OCI-LY3 (cell line): ENCODE data around the gene BICD1.

Experiments used
- H2AFZ ChIP-seq: fragments of 200-600, 300-600 bp; shearing (Covaris generic); 2 replicates; pipeline ENCODE4 v1.6.0; 2014; ENCODE audit warnings: antibody characterized with exemption, low read depth, low read length
- H3K27ac ChIP-seq: fragments of 200-600, 300-600 bp; sonication (generic); 2 replicates; pipeline ENCODE4 v1.5.1; 2014; ENCODE audit warnings: mild to moderate bottlenecking, low read length, moderate library complexity, mixed read lengths
- H3K27me3 ChIP-seq: fragments of 200-600, 300-600 bp; sonication (generic); 2 replicates; pipeline ENCODE4 v1.6.1; 2014; ENCODE audit warnings: low read depth, low read length, mixed read lengths
- H3K36me3 ChIP-seq: fragments of 200-600, 300-600 bp; sonication (generic); replicated peaks from 2 replicates; pipeline ENCODE3; 2014; ENCODE audit warnings: low read depth, low read length, mixed read lengths
- H3K4me1 ChIP-seq: fragments of 300-600, 200-600 bp; sonication (generic); 2 replicates; pipeline ENCODE4 v1.6.1; 2014; ENCODE audit warnings: low read length, mixed read lengths
- H3K4me2 ChIP-seq: fragments of 200-600, 300-600 bp; sonication (generic); 2 replicates; pipeline ENCODE4 v1.6.1; 2014; ENCODE audit warnings: low read length, mixed read lengths
- H3K4me3 ChIP-seq: fragments of 300-600, 200-600 bp; sonication (generic); 2 replicates; pipeline ENCODE4 v1.5.1; 2014; ENCODE audit warnings: antibody characterized with exemption, mild to moderate bottlenecking, low read length, moderate library complexity
- H3K79me2 ChIP-seq: fragments of 300-600, 200-600 bp; shearing (Covaris generic); 2 replicates; pipeline ENCODE4 v1.6.1; 2014; ENCODE audit warnings: mild to moderate bottlenecking, low read length, mixed read lengths
- H3K9ac ChIP-seq: fragments of 300-600, 200-600 bp; shearing (Covaris generic); 2 replicates; pipeline ENCODE4 v1.6.0; 2014; ENCODE audit warnings: mild to moderate bottlenecking, low read length, moderate library complexity
- H3K9me3 ChIP-seq: fragments of 200-600, 300-600 bp; shearing (Covaris generic); 2 replicates; pipeline ENCODE4 v1.6.1; 2014; ENCODE audit warnings: low read length, mixed read lengths; ENCODE audit not compliant: insufficient read depth
- H4K20me1 ChIP-seq: fragments of 200-600, 300-600 bp; sonication (generic); 2 replicates; pipeline ENCODE4 v1.6.1; 2016; ENCODE audit warnings: low read length, mixed read lengths; ENCODE audit not compliant: insufficient read depth
- EZH2phosphoT487 ChIP-seq: fragments of 200-600 bp; shearing (Covaris generic); IDR thresholded peaks from 2 replicates; pipeline ENCODE4 v1.6.1; 2018; ENCODE audit warnings: antibody characterized with exemption, mixed run types, low read depth
- TF ChIP-seq, protein P1 (sequence below): fragments of 200-600, 300-600 bp; sonication (generic); IDR thresholded peaks from 2 replicates; pipeline ENCODE4 v1.5.1; 2014; ENCODE audit warnings: antibody characterized with exemption, low read length, low read depth

BICD1 gene

DNA sequence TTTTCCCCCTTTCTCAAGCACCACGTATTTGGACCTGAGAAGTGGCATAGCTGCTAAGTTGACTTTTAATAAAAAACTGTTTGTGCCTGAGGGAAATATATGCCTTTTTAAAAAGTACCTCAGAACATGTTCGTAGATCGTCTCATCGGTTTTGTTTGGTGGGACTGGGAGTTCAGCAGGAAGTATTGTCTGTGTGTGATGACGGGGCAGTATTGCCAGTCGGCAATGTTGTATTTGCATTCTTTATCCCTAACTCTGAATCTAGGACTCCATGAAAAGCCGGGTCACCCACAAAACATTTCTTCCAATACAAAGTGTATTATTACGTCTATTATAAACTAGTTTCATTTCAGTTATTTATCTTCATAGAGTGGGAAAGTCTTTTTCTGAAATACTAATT lies 273.0 kb downstream of the BICD1 start:
- no peaks in the 10 kb centered on the region for H3K36me3 ChIP-seq
- H3K4me3 ChIP-seq = peak overlapping the region; percentile 50
- peak overlapping the region; percentile 22; the same call in 1 of the 2 replicates for H2AFZ ChIP-seq
- TF ChIP-seq, protein P1, sequence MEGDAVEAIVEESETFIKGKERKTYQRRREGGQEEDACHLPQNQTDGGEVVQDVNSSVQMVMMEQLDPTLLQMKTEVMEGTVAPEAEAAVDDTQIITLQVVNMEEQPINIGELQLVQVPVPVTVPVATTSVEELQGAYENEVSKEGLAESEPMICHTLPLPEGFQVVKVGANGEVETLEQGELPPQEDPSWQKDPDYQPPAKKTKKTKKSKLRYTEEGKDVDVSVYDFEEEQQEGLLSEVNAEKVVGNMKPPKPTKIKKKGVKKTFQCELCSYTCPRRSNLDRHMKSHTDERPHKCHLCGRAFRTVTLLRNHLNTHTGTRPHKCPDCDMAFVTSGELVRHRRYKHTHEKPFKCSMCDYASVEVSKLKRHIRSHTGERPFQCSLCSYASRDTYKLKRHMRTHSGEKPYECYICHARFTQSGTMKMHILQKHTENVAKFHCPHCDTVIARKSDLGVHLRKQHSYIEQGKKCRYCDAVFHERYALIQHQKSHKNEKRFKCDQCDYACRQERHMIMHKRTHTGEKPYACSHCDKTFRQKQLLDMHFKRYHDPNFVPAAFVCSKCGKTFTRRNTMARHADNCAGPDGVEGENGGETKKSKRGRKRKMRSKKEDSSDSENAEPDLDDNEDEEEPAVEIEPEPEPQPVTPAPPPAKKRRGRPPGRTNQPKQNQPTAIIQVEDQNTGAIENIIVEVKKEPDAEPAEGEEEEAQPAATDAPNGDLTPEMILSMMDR = no peak
- TF ChIP-seq EZH2phosphoT487 = no peak
- no peaks in the 10 kb centered on the region for H4K20me1 ChIP-seq
- H3K27ac ChIP-seq = no peak overlapping the region
- H3K9ac ChIP-seq = no peak overlapping the region
- peak overlapping the region; percentile 39 for H3K4me2 ChIP-seq
- no peaks in the 10 kb centered on the region for H3K4me1 ChIP-seq
- H3K79me2 ChIP-seq = no peaks in the 10 kb centered on the region
- H3K27me3 ChIP-seq = no peaks in the 10 kb centered on the region
- no peaks in the 10 kb centered on the region for H3K9me3 ChIP-seq

DNA sequence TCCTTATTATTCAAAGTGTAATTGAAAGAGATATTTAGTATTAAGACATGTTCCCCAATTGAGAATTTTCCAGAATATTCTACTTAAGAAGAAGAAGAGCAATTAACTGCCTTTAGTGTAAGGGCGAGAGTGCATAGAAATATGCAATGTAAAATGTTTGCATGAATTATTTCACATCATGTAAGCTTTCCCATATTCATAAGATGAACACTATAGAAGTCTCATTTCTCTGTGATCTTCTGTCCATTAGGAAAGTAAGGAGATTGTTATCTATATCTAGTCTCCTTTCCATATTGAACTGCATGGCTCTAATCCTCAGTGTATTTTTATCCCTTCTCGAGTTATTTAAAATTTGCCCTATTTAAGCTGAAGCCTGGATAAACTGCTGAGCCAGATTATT lies 275.6 kb downstream of the BICD1 start:
- no peak overlapping the region for H3K4me3 ChIP-seq
- H3K27ac ChIP-seq = no peak overlapping the region
- H3K4me2 ChIP-seq = no peak overlapping the region
- TF ChIP-seq, protein P1 = no peak
- no peak for TF ChIP-seq EZH2phosphoT487
- H3K36me3 ChIP-seq = no peaks in the 10 kb centered on the region
- H4K20me1 ChIP-seq = no peaks in the 10 kb centered on the region
- H3K27me3 ChIP-seq = no peaks in the 10 kb centered on the region
- no peaks in the 10 kb centered on the region for H3K9me3 ChIP-seq
- no peaks in the 10 kb centered on the region for H3K4me1 ChIP-seq
- no peak overlapping the region for H3K9ac ChIP-seq
- H3K79me2 ChIP-seq = no peaks in the 10 kb centered on the region
- H2AFZ ChIP-seq = no peak overlapping the region

DNA sequence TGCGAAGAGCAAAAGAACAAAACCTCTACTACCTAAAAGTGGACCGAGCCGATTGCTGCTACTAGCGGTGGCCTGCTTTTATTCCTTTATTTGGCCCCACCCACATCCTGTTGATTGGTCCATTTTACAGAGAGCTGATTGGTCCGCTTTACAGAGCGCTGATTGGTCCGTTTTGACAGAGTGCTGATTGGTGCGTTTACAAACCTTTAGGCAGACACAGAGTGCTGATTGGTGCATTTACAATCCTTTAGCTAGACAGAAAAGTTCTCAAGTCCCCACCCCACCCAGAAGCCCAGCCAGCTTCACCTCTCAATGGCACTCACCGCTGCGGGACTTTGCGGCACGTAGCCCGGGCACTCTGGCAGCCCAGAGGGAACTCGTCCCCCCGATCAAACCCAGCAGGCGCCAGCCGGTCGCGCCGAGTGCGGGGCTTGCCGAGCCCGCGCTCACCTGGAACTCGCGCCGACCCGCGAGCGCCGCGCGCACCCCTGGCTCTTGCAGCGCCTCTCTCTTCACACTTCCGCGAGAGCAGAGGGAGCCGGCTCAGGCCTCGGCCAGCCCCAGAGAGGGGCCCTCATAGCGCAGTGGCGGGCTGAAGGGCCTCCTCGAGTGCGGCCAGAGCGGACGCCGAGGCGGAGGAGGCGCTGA lies 284.0 kb downstream of the BICD1 start:
- no peak overlapping the region for H3K4me2 ChIP-seq
- TF ChIP-seq, protein P1 = no peak
- no peak for TF ChIP-seq EZH2phosphoT487

DNA sequence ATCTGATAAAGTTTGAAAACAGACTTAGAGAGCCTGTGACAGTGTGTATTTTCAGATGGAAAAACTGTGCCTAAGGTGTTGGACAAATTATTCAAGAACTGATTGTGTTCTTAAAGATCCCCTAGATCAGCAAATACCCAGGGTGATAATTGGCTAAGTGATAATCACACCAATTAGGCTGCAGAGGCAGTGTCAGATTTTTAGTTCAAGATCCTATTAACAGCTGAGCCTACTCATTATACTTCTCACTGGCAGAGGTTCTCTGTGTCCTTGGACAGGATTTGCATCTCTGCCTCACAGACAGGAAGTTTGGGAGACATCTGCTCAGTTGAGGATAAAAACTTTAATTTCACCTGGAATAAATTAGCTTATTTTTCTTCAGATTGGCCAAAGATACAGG lies 288.4 kb downstream of the BICD1 start:
- H3K79me2 ChIP-seq = no peaks in the 10 kb centered on the region
- peaks cover 5% of the 10 kb centered on the region; the same call in 1 of the 2 replicates for H3K4me1 ChIP-seq
- H3K4me2 ChIP-seq = no peak overlapping the region
- TF ChIP-seq, protein P1 = no peak
- no peak for TF ChIP-seq EZH2phosphoT487
- no peak overlapping the region for H3K9ac ChIP-seq
- H3K36me3 ChIP-seq = no peaks in the 10 kb centered on the region
- no peaks in the 10 kb centered on the region for H3K9me3 ChIP-seq
- H3K27me3 ChIP-seq = peaks cover 6% of the 10 kb centered on the region
- no peak overlapping the region for H2AFZ ChIP-seq
- no peaks in the 10 kb centered on the region for H4K20me1 ChIP-seq
- no peak overlapping the region for H3K27ac ChIP-seq
- no peak overlapping the region for H3K4me3 ChIP-seq

More for the DNA sequence above, 284.0 kb downstream of the BICD1 start:
- Histone ChIP-seq H3K27ac (no peak overlapping the region), H3K4me3 (no peak overlapping the region), H3K4me1 (no peaks in the 10 kb centered on the region), H3K27me3 (no peaks in the 10 kb centered on the region), H3K9ac (no peak overlapping the region), H3K79me2 (no peaks in the 10 kb centered on the region), H2AFZ (no peak overlapping the region), H3K9me3 (no peaks in the 10 kb centered on the region), H3K36me3 (no peaks in the 10 kb centered on the region), H4K20me1 (no peaks in the 10 kb centered on the region)
